ENCODE data around the gene EXOC5. TPM values are rescaled to one million over a fixed set of nuclear protein-coding genes. Genes with fewer than 3 reads are reported as not detected.

EXOC5 gene
- total RNA-seq, 1 experiment from 2014 or later: 80.4 TPM

- H3K4me1 Mint-ChIP-seq: peaks cover 15% of the 10 kb centered on the region
- POLR2A ChIA-PET: no interaction called here
- ATAC-seq: no peak
- no peak overlapping the region for H3K4me3 Mint-ChIP-seq
- TF ChIP-seq STAT6 (CRISPR knock-in tag; conservative IDR thresholded peaks at IDR 0.05; ENCODE audit: low read depth) (no peak), FOXP4 (CRISPR knock-in tag; IDR thresholded peaks at IDR 0.05) (no peak), PRDM15 (CRISPR knock-in tag; IDR thresholded peaks at IDR 0.05) (no peak), IRF2 (CRISPR knock-in tag; IDR thresholded peaks at IDR 0.05; ENCODE audit: borderline replicate concordance, low read depth) (no peak), SP1 (CRISPR knock-in tag; conservative IDR thresholded peaks at IDR 0.05) (no peak), ZNF232 (CRISPR knock-in tag; IDR thresholded peaks at IDR 0.05) (no peak), ATF1 (CRISPR knock-in tag; IDR thresholded peaks at IDR 0.05) (no peak), ZNF219 (CRISPR knock-in tag; IDR thresholded peaks at IDR 0.05; ENCODE audit: borderline replicate concordance) (no peak), ZNF281 (CRISPR knock-in tag; IDR thresholded peaks at IDR 0.05) (no peak), FOXJ3 (CRISPR knock-in tag; IDR thresholded peaks at IDR 0.05; ENCODE audit: borderline replicate concordance) (no peak), ESRRA (CRISPR knock-in tag; IDR thresholded peaks at IDR 0.05; ENCODE audit: borderline replicate concordance) (no peak), NFATC4 (CRISPR knock-in tag; IDR thresholded peaks at IDR 0.05) (no peak), KAT7 (CRISPR knock-in tag; IDR thresholded peaks at IDR 0.05; ENCODE audit: borderline replicate concordance) (no peak)
- no peaks in the 10 kb centered on the region for H3K27me3 Mint-ChIP-seq (ENCODE audit: low read depth)
- H3K27ac Mint-ChIP-seq: no peak overlapping the region
- no peak for DNase-seq (ENCODE audit: low spot score)
- no peaks in the 10 kb centered on the region for H3K9me3 Mint-ChIP-seq
- CTCF ChIA-PET: no interaction called here
- no peaks in the 10 kb centered on the region for H3K36me3 Mint-ChIP-seq
Measured at GRCh38 chr14:57174466-57174865, 94.2 kb downstream of the EXOC5 start.

GRCh38 chr14:57171903-57172302 is 96.8 kb downstream of the EXOC5 start:
- POLR2A ChIA-PET: no interaction called here
- CTCF ChIA-PET: interaction anchor here (1.0 to 1.5 kb wide), 2 partner anchors 10 to 106 kb away, joined by 3 read pairs; no protein-coding TSS in a partner anchor
- Mint-ChIP-seq H3K27me3 (ENCODE audit: low read depth) (no peaks in the 10 kb centered on the region), H3K36me3 (no peaks in the 10 kb centered on the region), H3K27ac (no peak overlapping the region), H3K4me1 (peaks cover 27% of the 10 kb centered on the region), H3K9me3 (no peaks in the 10 kb centered on the region), H3K4me3 (no peak overlapping the region)
- DNase-seq (ENCODE audit: low spot score): no peak
- no peak for ATAC-seq
- TF ChIP-seq TP53 (CRISPR knock-in tag; IDR thresholded peaks at IDR 0.05) (no peak), ATF2 (CRISPR knock-in tag; IDR thresholded peaks at IDR 0.05; ENCODE audit: borderline replicate concordance, low read depth) (no peak), EMX1 (CRISPR knock-in tag; IDR thresholded peaks at IDR 0.05) (no peak), OVOL2 (CRISPR knock-in tag; IDR thresholded peaks at IDR 0.05; ENCODE audit: borderline replicate concordance) (no peak), ZNF423 (CRISPR knock-in tag; IDR thresholded peaks at IDR 0.05) (no peak), ZNF416 (CRISPR knock-in tag; IDR thresholded peaks at IDR 0.05) (no peak), E2F1 (CRISPR knock-in tag; IDR thresholded peaks at IDR 0.05) (no peak), FOXP1 (CRISPR knock-in tag; IDR thresholded peaks at IDR 0.05; ENCODE audit: borderline replicate concordance) (no peak), ELF4 (CRISPR knock-in tag; IDR thresholded peaks at IDR 0.05; ENCODE audit: low read depth) (no peak), ZNF138 (CRISPR knock-in tag; conservative IDR thresholded peaks at IDR 0.05) (no peak), NFE2L1 (CRISPR knock-in tag; IDR thresholded peaks at IDR 0.05) (no peak)
